Tibial nerve (tissue), 4 donors: ENCODE results near the gene HMGB2.

Experiments used
- CTCF ChIP-seq, 5 experiments: fragments of 200-600 bp in 3 of 5; fragments of 450-650 bp in 2 of 5; sonication (generic) in 3 of 5; IDR thresholded peaks; one replicate each; pipeline ENCODE4 v1.5.1; 2016 to 2019; ENCODE audit warnings: antibody characterized with exemption in 5 of 5, mild to moderate bottlenecking in 3 of 5, moderate library complexity in 2 of 5
- EP300 ChIP-seq, 2 donors: sonication (generic); formaldehyde crosslinking; IDR thresholded peaks; one replicate each; pipeline ENCODE4 v1.6.1; 2017; ENCODE audit warnings: antibody characterized with exemption in 2 of 2, mild to moderate bottlenecking in 1 of 2
- POLR2A ChIP-seq, 2 donors: fragments of 450-650 bp; IDR thresholded peaks; one replicate each; pipeline ENCODE4 v1.6.1; 2017; ENCODE audit warnings: antibody characterized with exemption in 2 of 2, mild to moderate bottlenecking in 2 of 2, moderate library complexity in 2 of 2

DNA sequence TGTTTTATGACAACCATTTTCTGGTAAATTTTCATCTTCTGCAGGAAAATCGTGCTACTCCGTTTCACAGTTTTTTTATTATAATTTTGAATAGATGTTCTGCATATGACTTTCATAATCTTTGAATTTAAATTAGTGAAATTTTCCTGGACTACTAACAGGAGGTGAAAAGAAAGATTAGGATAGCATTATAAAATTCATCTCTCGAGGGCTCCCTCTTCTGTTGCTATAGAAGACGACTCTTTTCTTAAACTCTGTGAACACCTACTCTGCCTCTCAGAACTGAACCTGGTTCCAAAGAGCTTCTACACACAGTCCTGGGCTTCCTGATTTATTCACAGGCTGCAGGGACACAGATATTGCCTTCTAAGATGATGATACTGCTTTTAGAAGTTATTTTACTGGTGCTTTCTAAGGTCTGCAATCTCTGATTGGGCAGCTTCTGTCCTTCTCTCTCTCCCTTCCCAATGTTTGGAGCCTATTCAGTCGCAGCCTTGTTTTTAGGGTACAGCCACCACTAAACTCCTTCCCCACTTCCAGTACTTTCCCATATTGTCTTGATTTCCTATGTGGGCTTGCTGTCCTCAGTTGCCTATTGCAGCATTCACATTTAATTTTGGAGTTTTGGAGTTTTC, 26.5 kb upstream of the HMGB2 start:
- no peak for TF ChIP-seq POLR2A (IDR thresholded peaks at IDR 0.05)
- TF ChIP-seq CTCF (IDR thresholded peaks at IDR 0.05) = peak in 2 of 5 experiments; percentile 10 to 12
- TF ChIP-seq EP300 (IDR thresholded peaks at IDR 0.05) = no peak
